Femur (tissue), 1 donor: ENCODE measurements around the gene SYT17.

ENCODE experiments used
- DNase-seq: peaks from one replicate; pipeline ENCODE4 v3.0.0-alpha.2; 2017

The SYT17 gene

GRCh38 chr16:19223235-19224170, 55.5 kb downstream of the SYT17 start:
- DNase-seq, result no peak

GRCh38 chr16:19225651-19226050, 57.6 kb downstream of the SYT17 start:
- DNase-seq, result no peak

GRCh38 chr16:19227643-19228042, 59.6 kb downstream of the SYT17 start:
- DNase-seq, result no peak

GRCh38 chr16:19228052-19228451, 60.0 kb downstream of the SYT17 start:
- no peak for DNase-seq

- no peak for DNase-seq
These were observed 60.5 kb downstream of the SYT17 start for GRCh38 chr16:19228575-19228974.

- no peak for DNase-seq
These were observed 62.5 kb downstream of the SYT17 start for GRCh38 chr16:19230575-19230974.

GRCh38 chr16:19231881-19232280, 63.8 kb downstream of the SYT17 start:
- no peak for DNase-seq

GRCh38 chr16:19232988-19233387, 64.9 kb downstream of the SYT17 start:
- no peak for DNase-seq

- DNase-seq, result no peak
These were observed 67.4 kb downstream of the SYT17 start for GRCh38 chr16:19235478-19235877.

- no peak for DNase-seq
These were observed 67.8 kb downstream of the SYT17 start for GRCh38 chr16:19235886-19236285.

GRCh38 chr16:19236561-19237209, 68.6 kb downstream of the SYT17 start:
- DNase-seq, result no peak

- DNase-seq, result no peak
These were observed 70.4 kb downstream of the SYT17 start for GRCh38 chr16:19238406-19238805.

- DNase-seq, result no peak
These were observed 71.6 kb downstream of the SYT17 start for GRCh38 chr16:19239511-19240155.

GRCh38 chr16:19240494-19240893, 72.5 kb downstream of the SYT17 start:
- no peak for DNase-seq

- DNase-seq, result no peak
These were observed 73.5 kb downstream of the SYT17 start for GRCh38 chr16:19241512-19241911.

GRCh38 chr16:19242186-19242585, 74.1 kb downstream of the SYT17 start:
- DNase-seq, result no peak

- DNase-seq, result no peak
These were observed 75.0 kb downstream of the SYT17 start for GRCh38 chr16:19242987-19243575.

- no peak for DNase-seq
These were observed 77.4 kb downstream of the SYT17 start for GRCh38 chr16:19245326-19245925.

- no peak for DNase-seq
These were observed 84.9 kb downstream of the SYT17 start for GRCh38 chr16:19252904-19253303.

GRCh38 chr16:19254611-19255010, 86.6 kb downstream of the SYT17 start:
- no peak for DNase-seq

- DNase-seq, result no peak
These were observed 96.2 kb downstream of the SYT17 start for GRCh38 chr16:19264123-19264673.

GRCh38 chr16:19265380-19265930, 97.4 kb downstream of the SYT17 start:
- DNase-seq, result no peak
